Epithelial cell of proximal tubule (primary cell): ENCODE measurements around the gene WDFY4. TPM values are rescaled to one million over a fixed set of nuclear protein-coding genes. Genes with fewer than 3 reads are reported as not detected.
A peak's percentile ranks its signal among the peaks of the same experiment; 100 is the strongest.

Experiments
- DNase-seq: peaks from one replicate; pipeline ENCODE4 v3.0.0-alpha.2; 2011; ENCODE audit warnings: low read depth
- H3K4me3 ChIP-seq: 2 replicates; pipeline ENCODE4 v1.5.1; 2011; ENCODE audit warnings: low read depth, mild to moderate bottlenecking, low read length
- total RNA-seq: library from RNA; depleted of rRNA; stranded (reverse); fragments of >200 nt; gene quantifications from 2 replicates; pipeline ENCODE4 v1.2.3, GENCODE V29; 2015
- TF ChIP-seq, protein P1 (sequence below): conservative IDR thresholded peaks from 2 replicates; pipeline ENCODE4 v1.5.1; 2012; ENCODE audit warnings: low read depth, mild to moderate bottlenecking, low read length

The WDFY4 gene
- total RNA-seq, 1 donor from 2014 or later: not detected

DNA sequence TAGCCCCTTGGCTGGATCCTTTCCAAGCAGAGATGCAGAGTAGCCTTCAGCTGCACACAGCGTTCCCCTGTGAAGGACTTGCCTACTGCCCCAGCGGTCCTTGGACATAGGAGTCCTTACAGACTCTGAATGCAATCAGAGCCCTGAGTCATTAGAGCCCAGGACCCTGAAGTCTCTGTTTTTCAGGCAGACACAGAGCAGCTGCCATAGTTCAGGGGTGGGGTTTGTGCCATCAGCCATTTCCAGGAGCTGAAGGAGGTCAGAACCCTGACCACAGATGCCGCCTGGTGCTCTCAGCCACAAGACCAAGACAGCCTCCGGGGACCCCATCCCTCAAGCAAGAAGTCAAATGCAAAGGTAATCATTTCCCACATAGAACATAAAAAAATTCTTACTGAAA lies 32.8 kb upstream of the WDFY4 start:
- no peak for DNase-seq
- TF ChIP-seq, protein P1, sequence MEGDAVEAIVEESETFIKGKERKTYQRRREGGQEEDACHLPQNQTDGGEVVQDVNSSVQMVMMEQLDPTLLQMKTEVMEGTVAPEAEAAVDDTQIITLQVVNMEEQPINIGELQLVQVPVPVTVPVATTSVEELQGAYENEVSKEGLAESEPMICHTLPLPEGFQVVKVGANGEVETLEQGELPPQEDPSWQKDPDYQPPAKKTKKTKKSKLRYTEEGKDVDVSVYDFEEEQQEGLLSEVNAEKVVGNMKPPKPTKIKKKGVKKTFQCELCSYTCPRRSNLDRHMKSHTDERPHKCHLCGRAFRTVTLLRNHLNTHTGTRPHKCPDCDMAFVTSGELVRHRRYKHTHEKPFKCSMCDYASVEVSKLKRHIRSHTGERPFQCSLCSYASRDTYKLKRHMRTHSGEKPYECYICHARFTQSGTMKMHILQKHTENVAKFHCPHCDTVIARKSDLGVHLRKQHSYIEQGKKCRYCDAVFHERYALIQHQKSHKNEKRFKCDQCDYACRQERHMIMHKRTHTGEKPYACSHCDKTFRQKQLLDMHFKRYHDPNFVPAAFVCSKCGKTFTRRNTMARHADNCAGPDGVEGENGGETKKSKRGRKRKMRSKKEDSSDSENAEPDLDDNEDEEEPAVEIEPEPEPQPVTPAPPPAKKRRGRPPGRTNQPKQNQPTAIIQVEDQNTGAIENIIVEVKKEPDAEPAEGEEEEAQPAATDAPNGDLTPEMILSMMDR: no peak
- no peak overlapping the region for H3K4me3 ChIP-seq

DNA sequence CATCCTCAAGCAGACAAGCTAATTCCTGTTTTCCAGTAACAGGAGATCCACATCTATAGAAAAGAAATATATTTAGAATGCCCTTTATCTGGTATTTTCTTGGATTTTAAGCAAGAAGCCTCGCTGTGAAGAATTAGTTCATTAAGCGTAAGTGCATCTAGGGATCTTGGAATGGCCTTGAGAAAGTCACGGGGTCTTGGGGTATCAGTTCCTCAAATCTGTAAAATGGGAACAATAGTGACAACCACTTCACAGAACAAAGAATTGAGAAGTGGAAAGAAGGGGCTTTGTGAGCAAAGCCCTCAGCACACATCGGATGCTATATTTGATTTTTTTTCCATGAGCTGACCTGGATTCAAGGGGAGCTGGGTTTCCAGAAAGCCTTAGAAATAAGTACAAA lies 32.3 kb upstream of the WDFY4 start:
- no peak overlapping the region for H3K4me3 ChIP-seq
- DNase-seq: no peak
- TF ChIP-seq, protein P1: no peak

DNA sequence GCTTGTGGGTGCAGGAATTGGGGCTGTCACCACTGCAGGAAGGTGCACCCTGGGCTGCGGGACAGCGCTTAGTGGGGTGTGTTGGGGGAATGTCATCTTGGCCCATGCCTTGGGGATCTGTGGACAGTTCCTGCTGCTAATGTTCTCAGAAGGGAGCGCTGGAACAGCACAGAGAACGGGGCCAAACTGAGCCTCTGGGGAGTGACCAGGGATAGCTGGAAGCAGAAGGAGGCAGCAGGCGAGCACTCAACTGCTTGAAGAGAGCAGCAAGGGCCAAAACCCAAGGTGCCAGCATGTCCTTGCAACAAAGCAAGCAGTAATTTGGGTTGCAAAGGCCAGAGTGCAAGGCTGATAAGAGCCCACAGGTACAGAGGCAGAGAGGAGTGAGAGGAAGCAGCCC lies 31.3 kb upstream of the WDFY4 start:
- H3K4me3 ChIP-seq: peak overlapping the region; percentile 1
- TF ChIP-seq, protein P1: no peak
- no peak for DNase-seq

DNA sequence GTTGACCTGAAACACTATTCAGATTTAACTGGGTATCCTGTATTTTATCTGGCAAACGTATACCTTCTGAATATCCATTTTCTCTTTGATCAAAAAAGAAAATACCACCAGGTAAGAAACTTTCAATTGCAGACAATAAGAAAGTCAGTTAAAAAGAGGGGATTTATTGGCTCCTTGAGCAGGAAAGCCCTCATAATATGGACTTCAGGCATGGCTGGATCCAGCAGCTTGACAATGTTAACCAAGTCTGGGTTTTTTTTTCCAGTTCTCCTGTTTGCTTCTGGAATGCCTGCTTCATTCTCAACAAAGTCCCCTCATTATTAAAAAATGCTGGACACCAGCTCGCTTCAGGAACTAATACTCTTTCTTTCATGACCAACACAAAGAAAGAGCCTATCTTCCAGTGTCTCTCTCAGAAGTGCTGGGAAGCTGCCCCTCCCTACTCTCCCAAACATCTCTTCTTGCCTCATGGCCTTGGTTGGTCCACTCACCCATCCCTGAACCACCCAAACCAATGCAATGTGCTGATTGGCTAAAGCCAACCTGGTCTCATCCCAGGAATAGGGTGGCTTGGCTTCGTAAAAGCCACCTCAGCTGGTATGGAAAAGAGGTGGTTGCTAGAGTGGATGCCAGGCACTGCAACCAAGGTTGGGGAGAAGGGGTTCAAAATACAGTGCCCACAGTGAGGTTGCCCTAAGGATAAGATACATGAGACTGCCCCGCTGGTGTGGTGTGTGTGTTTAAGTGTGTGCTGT lies 30.6 kb upstream of the WDFY4 start:
- TF ChIP-seq, protein P1: no peak
- H3K4me3 ChIP-seq: peak overlapping the region; percentile 72
- no peak for DNase-seq

DNA sequence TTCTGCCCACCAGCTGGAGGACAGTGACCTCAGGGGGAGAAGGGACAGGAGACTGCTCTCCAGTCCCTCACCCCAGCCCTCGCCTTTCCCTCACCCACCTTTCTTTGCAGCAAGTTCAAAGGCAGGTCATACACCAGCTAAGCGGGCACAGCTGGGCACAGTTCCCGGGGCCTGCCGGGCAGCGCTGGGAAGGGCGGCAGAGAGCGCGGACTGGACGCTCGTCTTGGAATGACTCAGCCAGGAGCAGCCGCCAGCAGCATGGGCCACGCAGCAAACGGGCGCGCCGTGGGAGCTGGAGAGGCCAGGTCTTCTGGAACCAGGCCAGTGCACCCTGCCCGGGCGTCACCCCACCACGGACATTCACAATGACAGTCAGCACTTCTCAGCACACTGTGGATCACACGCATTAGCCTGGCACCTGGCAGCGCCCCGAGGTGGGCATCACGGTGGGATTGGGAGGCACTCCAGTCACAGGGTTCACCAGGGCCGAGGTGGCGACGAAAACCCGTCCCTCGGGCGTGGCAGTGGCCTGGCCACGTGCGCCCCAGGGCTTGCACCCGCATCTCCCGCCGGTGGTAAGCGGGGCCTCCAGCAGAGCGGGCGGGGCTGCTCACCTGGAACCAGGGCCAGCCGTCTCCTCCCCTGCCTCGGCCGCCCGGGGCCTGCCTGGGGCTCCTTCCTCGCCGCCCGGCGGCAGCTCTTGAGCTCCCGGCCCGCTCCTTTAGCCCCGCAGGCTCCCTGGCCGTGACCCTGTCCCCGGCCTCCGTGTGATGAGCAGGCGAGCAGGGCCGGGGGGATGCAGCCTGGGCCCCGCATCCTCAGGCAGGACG lies 29.0 kb upstream of the WDFY4 start:
- peak overlapping the region; percentile 72 for H3K4me3 ChIP-seq
- peak; percentile 52 for DNase-seq
- TF ChIP-seq, protein P1: no peak

DNA sequence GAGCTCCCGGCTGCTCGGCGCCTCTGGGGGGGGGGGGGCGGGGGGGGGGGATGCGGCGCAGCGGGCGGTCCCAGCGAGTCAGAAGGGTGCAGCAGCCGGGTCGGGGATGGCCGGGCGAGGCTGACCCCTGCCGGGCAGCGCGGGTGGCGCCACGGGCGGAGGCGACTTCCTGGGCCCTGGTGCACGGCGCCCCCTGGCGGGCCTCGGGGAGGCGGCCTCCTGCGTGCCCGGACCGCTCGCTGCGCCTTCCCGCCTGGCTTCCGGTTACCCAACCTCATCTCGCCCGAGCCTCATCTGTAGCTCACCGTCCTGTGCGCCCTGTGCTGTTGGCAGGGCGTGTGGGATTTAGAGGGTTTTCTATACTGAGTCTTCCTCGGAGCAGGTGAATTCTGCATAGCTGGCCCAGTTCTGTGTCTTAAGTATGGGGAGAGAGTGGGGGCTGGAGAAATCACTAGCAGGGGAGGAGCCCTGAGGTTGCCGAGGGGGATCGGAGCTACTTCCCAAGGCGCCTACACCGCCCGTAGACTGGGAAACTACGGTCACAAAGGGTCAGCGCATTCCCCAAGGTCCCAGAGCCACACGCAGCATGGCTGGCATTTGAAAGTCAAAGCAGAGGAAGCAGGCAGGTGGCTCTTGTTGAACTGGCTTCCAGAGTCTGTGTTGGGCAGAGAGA lies 28.3 kb upstream of the WDFY4 start:
- TF ChIP-seq, protein P1: peak; percentile 87
- DNase-seq: peak; percentile 25
- H3K4me3 ChIP-seq: peak overlapping the region; percentile 72
